GM21737 (cell line): ENCODE measurements around the gene ANGPTL7.
"Not testable (repeated sequence)": the region's sequence is repeated elsewhere in the genome, so short reads cannot be mapped to it uniquely, and the experiment has no call there.

Experiments used
- ATAC-seq: cut with Tn5 transposase; IDR thresholded peaks from one replicate; pipeline ENCODE4 v1.9.1; 2021; ENCODE audit warnings: mild to moderate bottlenecking, moderate library complexity; ENCODE audit not compliant: unreplicated experiment

ANGPTL7 gene

GRCh38 chr1:11168731-11169130 is 20.4 kb upstream of the ANGPTL7 start:
- ATAC-seq, result no peak

GRCh38 chr1:11169202-11169601 is 20.0 kb upstream of the ANGPTL7 start:
- ATAC-seq, result no peak

GRCh38 chr1:11170102-11170501 is 19.1 kb upstream of the ANGPTL7 start:
- ATAC-seq, result no peak

GRCh38 chr1:11174261-11174942 is 14.8 kb upstream of the ANGPTL7 start:
- no peak for ATAC-seq

- ATAC-seq, result no peak
Measured at GRCh38 chr1:11175461-11175860, 13.7 kb upstream of the ANGPTL7 start.

GRCh38 chr1:11176081-11176706 is 13.0 kb upstream of the ANGPTL7 start:
- ATAC-seq, result no peak

- ATAC-seq, result no peak
Measured at GRCh38 chr1:11178021-11179015, 10.8 kb upstream of the ANGPTL7 start.

- ATAC-seq, result no peak
Measured at GRCh38 chr1:11179125-11179524, 10.0 kb upstream of the ANGPTL7 start.

- ATAC-seq, result not testable (repeated sequence)
Measured at GRCh38 chr1:11179749-11180148, 9.4 kb upstream of the ANGPTL7 start.

- no peak for ATAC-seq
Measured at GRCh38 chr1:11180342-11180744, 8.8 kb upstream of the ANGPTL7 start.

- no peak for ATAC-seq
Measured at GRCh38 chr1:11182884-11183283, 6.3 kb upstream of the ANGPTL7 start.

GRCh38 chr1:11184973-11185372 is 4.2 kb upstream of the ANGPTL7 start:
- no peak for ATAC-seq

GRCh38 chr1:11187000-11187399 is 2.2 kb upstream of the ANGPTL7 start:
- ATAC-seq, result no peak

GRCh38 chr1:11187494-11187893 is 1.7 kb upstream of the ANGPTL7 start:
- no peak for ATAC-seq

GRCh38 chr1:11187931-11188330 is 1.2 kb upstream of the ANGPTL7 start:
- ATAC-seq, result no peak

GRCh38 chr1:11188381-11188780 is 774 bp upstream of the ANGPTL7 start:
- ATAC-seq, result no peak

GRCh38 chr1:11193376-11193775 is 4.2 kb downstream of the ANGPTL7 start:
- no peak for ATAC-seq

- no peak for ATAC-seq
Measured at GRCh38 chr1:11194407-11195176, 5.4 kb downstream of the ANGPTL7 start.

GRCh38 chr1:11196945-11197344 is 7.8 kb downstream of the ANGPTL7 start:
- ATAC-seq, result no peak

- no peak for ATAC-seq
Measured at GRCh38 chr1:11197359-11197758, 8.2 kb downstream of the ANGPTL7 start.

- no peak for ATAC-seq
Measured at GRCh38 chr1:11198257-11198656, 9.1 kb downstream of the ANGPTL7 start.
